Rectal smooth muscle tissue (tissue), 1 donor: ENCODE data around the gene IRX3.
"Not testable (repeated sequence)": the region's sequence is repeated elsewhere in the genome, so short reads cannot be mapped to it uniquely, and the experiment has no call there.

ENCODE experiments used
- H3K27ac ChIP-seq: one replicate; pipeline ENCODE4 v1.7.0; 2013; ENCODE audit warnings: low read depth, low read length, inconsistent platforms
- H3K27me3 ChIP-seq: one replicate; pipeline ENCODE4 v1.7.0; 2013; ENCODE audit warnings: low read length; ENCODE audit not compliant: control insufficient read depth, insufficient read depth
- H3K36me3 ChIP-seq: one replicate; pipeline ENCODE4 v1.7.0; 2013; ENCODE audit warnings: low read length; ENCODE audit not compliant: control insufficient read depth, insufficient read depth
- H3K4me1 ChIP-seq: one replicate; pipeline ENCODE4 v1.7.0; 2013; ENCODE audit warnings: low read length; ENCODE audit not compliant: control insufficient read depth, insufficient read depth
- H3K4me3 ChIP-seq: one replicate; pipeline ENCODE4 v1.7.0; 2013; ENCODE audit warnings: low read length
- H3K9ac ChIP-seq: one replicate; pipeline ENCODE4 v1.7.0; 2013; ENCODE audit warnings: low read length

IRX3 gene

GRCh38 chr16:54253118-54253517 lies 33.5 kb downstream of the IRX3 start:
- no peak overlapping the region for H3K27ac ChIP-seq
- H3K9ac ChIP-seq: no peak overlapping the region
- H3K4me3 ChIP-seq: no peak overlapping the region
- H3K36me3 ChIP-seq: no peaks in the 10 kb centered on the region
- no peaks in the 10 kb centered on the region for H3K4me1 ChIP-seq
- no peaks in the 10 kb centered on the region for H3K27me3 ChIP-seq

DNA sequence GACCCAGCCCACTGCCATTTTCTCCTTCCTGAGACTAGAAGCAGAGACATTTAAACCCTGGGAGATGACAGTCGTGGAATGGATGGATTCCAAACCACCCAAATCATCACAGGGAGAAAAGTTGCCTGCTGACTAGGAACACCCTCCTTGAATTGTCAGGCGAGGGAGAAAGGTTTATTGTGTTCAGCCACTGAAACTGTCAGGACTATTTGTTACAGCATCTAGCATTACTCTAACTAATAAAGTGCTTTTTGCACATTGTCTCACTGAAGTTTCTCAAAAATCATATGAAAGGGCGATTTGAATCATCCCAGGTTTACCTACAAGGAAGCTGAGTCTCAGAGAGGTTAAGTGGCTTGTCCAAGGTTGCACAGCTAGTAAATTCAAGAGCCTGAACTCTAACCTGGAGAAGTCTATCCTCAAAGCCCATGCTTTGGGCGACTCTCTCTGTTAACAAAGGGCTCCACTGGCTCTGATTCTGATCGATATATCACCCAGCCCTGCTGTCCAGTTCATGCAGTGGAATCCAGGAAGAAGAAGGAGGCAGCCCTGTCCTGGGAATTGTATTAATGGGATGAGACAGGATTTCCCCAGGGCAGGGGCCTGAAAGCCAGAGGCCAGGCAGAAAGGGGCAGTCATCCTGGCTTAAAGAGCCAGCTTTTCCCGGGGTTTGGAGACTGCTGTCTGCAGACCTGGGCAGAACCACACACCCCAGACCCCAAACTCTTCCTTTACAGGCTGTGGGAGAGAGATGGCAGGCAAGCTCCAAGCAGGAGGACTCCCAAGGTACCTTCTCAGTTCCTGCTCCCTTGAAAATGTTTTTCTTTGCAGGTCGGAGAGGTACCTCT lies 37.5 kb downstream of the IRX3 start:
- no peak overlapping the region for H3K4me3 ChIP-seq
- no peaks in the 10 kb centered on the region for H3K36me3 ChIP-seq
- H3K9ac ChIP-seq: no peak overlapping the region
- no peaks in the 10 kb centered on the region for H3K4me1 ChIP-seq
- H3K27ac ChIP-seq: no peak overlapping the region
- H3K27me3 ChIP-seq: peaks cover 5% of the 10 kb centered on the region

- not testable (repeated sequence) for H3K4me1 ChIP-seq, H3K27me3 ChIP-seq, H3K27ac ChIP-seq
These were observed 38.9 kb downstream of the IRX3 start for GRCh38 chr16:54247705-54248104.

DNA sequence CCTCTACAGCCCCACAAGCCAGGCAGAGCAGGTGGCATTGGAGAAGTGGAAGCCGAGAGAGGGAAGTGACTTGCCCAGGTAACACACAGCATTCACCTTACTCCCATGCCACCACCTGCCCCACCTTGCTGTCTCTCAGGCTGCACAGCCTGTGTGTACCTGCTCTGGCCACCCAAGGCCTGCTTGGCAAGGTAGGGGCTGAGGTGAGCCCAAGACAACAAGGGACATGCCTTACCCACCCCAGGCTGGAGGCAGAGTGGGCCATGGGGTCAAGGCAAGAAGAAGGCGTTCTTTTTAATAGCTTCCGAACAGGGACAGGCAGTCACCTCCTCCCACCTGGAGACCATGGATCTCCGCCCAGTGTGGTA lies 40.1 kb downstream of the IRX3 start:
- no peaks in the 10 kb centered on the region for H3K4me1 ChIP-seq
- H3K4me3 ChIP-seq: no peak overlapping the region
- H3K36me3 ChIP-seq: no peaks in the 10 kb centered on the region
- peaks cover 5% of the 10 kb centered on the region for H3K27me3 ChIP-seq
- no peak overlapping the region for H3K9ac ChIP-seq
- H3K27ac ChIP-seq: no peak overlapping the region

More at GRCh38 chr16:54247705-54248104, 38.9 kb downstream of the IRX3 start:
- not testable (repeated sequence) for H3K4me3 ChIP-seq, H3K36me3 ChIP-seq, H3K9ac ChIP-seq

- no peak overlapping the region for H3K9ac ChIP-seq
- H3K27ac ChIP-seq: no peak overlapping the region
- H3K27me3 ChIP-seq: peaks cover 5% of the 10 kb centered on the region
- H3K4me3 ChIP-seq: no peak overlapping the region
- H3K4me1 ChIP-seq: no peaks in the 10 kb centered on the region
- H3K36me3 ChIP-seq: no peaks in the 10 kb centered on the region
These were observed 40.7 kb downstream of the IRX3 start for GRCh38 chr16:54245788-54246453.

DNA sequence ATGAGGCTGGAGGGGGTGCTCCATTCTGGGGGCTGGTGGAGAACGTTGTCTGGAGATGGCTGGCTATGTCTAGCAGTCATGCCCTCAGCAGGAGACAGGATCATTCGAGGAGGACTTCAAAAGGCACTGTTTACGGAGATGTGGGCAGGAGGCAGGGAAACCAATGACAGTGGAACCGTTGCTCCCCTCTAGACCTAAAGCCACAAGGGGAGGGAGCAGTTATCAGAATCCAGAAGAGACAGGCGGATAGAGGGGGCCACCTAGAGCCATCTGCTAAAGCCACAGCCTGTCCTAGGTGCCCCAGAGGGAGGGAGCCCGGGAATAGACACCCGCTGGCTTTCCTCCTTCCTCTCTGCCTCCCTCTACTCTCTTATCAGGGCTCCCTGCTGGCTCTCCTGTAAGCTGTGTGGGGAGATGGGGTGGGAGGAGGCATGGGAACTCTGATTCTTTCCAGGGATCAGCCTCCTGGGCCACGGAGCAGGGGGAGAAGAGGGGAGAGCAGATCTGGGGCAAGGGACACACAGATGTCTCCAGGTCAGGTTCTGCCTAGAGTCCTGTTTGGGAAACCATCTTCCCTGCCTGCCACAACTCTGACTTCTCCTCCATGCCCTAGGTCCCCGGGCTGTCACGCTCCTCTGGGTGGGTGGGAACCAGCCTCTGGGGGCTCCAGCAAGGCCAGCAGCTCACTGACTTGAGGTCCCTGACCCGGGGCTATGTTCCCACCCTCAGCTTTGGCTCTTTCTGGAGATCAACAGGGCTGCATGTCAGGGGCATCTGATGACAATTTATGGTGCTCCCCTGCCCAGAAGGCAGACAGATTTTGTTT lies 42.3 kb downstream of the IRX3 start:
- H3K27ac ChIP-seq: no peak overlapping the region
- H3K4me3 ChIP-seq: no peak overlapping the region
- no peak overlapping the region for H3K9ac ChIP-seq
- H3K27me3 ChIP-seq: peaks cover 5% of the 10 kb centered on the region
- no peaks in the 10 kb centered on the region for H3K4me1 ChIP-seq
- no peaks in the 10 kb centered on the region for H3K36me3 ChIP-seq

- H3K9ac ChIP-seq: no peak overlapping the region
- H3K27me3 ChIP-seq: peaks cover 5% of the 10 kb centered on the region
- no peaks in the 10 kb centered on the region for H3K4me1 ChIP-seq
- H3K36me3 ChIP-seq: no peaks in the 10 kb centered on the region
- H3K27ac ChIP-seq: no peak overlapping the region
- H3K4me3 ChIP-seq: no peak overlapping the region
These were observed 43.4 kb downstream of the IRX3 start for GRCh38 chr16:54243202-54243601.

DNA sequence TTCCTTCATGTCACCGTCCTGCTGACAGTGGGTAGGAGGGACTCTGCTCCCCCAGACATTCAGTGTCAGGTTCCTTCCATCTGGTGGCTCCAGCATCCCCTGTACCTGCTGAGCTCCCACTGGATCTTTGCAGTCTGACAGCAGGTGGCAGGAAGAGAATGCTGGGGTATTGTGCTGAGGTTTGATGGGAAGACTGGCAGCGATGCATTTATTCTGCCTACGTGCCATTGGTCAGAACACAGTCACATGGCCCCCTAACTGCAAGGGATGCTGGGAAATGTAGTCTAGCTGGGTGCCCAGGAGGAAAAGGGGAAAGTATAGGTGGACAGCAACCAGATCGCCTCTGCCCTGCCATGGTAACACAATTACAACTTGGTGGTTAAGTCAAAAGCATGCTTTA lies 44.4 kb downstream of the IRX3 start:
- H3K4me3 ChIP-seq: no peak overlapping the region
- H3K27me3 ChIP-seq: peaks cover 5% of the 10 kb centered on the region
- no peak overlapping the region for H3K9ac ChIP-seq
- no peaks in the 10 kb centered on the region for H3K4me1 ChIP-seq
- no peak overlapping the region for H3K27ac ChIP-seq
- H3K36me3 ChIP-seq: no peaks in the 10 kb centered on the region

DNA sequence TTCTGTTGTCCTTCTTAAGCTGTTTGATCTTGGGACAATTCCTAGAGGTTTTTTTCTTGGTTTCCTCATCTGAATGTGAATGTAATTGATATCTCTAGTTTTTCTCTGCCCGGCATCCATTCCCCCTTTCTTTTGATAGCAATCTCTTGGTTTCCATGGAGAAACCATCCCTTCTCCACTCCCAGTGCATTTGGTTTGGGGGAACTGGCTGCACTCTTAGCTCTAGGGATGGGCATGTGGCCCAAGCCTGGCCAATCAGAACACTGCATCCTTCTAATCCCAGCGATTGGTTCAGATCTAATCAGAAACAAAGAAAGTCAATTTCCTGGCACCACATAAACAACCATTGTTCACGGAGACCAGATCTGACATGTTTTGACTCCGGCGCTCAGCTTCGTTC lies 45.1 kb downstream of the IRX3 start:
- Histone ChIP-seq H3K4me3 (no peak overlapping the region), H3K36me3 (no peaks in the 10 kb centered on the region), H3K4me1 (no peaks in the 10 kb centered on the region), H3K27me3 (peaks cover 2% of the 10 kb centered on the region), H3K9ac (no peak overlapping the region), H3K27ac (no peak overlapping the region)

GRCh38 chr16:54240271-54241129 lies 46.1 kb downstream of the IRX3 start:
- Histone ChIP-seq H3K27ac (no peak overlapping the region), H3K9ac (no peak overlapping the region), H3K27me3 (no peaks in the 10 kb centered on the region), H3K36me3 (no peaks in the 10 kb centered on the region), H3K4me1 (no peaks in the 10 kb centered on the region), H3K4me3 (no peak overlapping the region)

GRCh38 chr16:54239456-54239855 lies 47.1 kb downstream of the IRX3 start:
- Histone ChIP-seq H3K36me3 (no peaks in the 10 kb centered on the region), H3K27ac (no peak overlapping the region)

GRCh38 chr16:54236773-54237172 lies 49.8 kb downstream of the IRX3 start:
- H3K9ac ChIP-seq: no peak overlapping the region
- no peak overlapping the region for H3K4me3 ChIP-seq
- no peaks in the 10 kb centered on the region for H3K27me3 ChIP-seq
- no peaks in the 10 kb centered on the region for H3K36me3 ChIP-seq
- no peaks in the 10 kb centered on the region for H3K4me1 ChIP-seq
- H3K27ac ChIP-seq: no peak overlapping the region

More at GRCh38 chr16:54239456-54239855, 47.1 kb downstream of the IRX3 start:
- Histone ChIP-seq H3K4me1 (no peaks in the 10 kb centered on the region), H3K27me3 (no peaks in the 10 kb centered on the region), H3K9ac (no peak overlapping the region), H3K4me3 (no peak overlapping the region)
